ENCODE results near the gene ST6GALNAC2.

GRCh38 chr17:76528156-76528527, 57.5 kb downstream of the ST6GALNAC2 start:
- no peak for TF ChIP-seq CTCF (tag by site-specific recombination; IDR thresholded peaks at IDR 0.05)
- no peak for TF ChIP-seq ZSCAN30 (tag by site-specific recombination; IDR thresholded peaks at IDR 0.05)
- TF ChIP-seq SCRT1 (tag by site-specific recombination; IDR thresholded peaks at IDR 0.05; ENCODE audit: borderline replicate concordance) = no peak
- 0 out of 2 replicates have a peak, but pooled peaks have one; percentile 45 for TF ChIP-seq ZFP69B (tag by site-specific recombination; IDR thresholded peaks at IDR 0.05)
- TF ChIP-seq ZBTB8A (tag by site-specific recombination; IDR thresholded peaks at IDR 0.05) = no peak
